GM12874 (cell line): ENCODE measurements around the gene AMFR.

Experiments used
- TF ChIP-seq, protein P1 (sequence below): IDR thresholded peaks from 2 replicates; pipeline ENCODE4 v1.5.1; 2011; ENCODE audit warnings: low read depth, mild to moderate bottlenecking, control low read depth, low read length, moderate library complexity; ENCODE audit not compliant: insufficient read depth

AMFR gene

DNA sequence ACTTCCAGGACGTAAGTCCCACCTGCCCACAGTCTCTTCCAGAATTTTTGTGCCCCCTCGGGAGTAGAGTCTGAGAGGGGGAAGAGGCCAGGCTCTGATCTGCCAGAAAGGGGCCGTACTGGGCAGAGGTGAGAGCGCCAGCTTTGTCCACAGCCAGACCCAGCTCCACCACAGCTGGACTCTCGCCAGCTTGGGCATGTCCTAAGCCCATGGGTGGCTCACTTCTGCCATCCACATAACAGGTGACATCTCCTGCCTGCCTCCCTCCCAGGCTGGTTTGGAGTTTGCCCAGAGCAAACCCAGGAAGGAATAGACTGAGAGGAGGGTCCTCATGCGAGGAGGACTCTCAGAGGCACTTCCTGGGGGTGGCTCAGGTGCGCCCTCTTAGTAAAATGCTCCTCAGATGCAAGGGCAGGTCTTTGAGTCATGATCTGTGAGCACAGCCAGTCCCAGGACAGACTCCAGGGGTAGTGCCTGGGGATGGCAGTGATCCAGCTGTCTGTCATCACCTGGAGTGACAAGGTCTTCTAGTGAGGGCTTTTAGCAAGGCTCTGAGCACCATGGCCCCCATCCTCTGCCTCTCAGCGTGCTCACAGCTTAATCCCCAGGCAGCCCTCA lies 89.2 kb downstream of the AMFR start:
- TF ChIP-seq, protein P1, sequence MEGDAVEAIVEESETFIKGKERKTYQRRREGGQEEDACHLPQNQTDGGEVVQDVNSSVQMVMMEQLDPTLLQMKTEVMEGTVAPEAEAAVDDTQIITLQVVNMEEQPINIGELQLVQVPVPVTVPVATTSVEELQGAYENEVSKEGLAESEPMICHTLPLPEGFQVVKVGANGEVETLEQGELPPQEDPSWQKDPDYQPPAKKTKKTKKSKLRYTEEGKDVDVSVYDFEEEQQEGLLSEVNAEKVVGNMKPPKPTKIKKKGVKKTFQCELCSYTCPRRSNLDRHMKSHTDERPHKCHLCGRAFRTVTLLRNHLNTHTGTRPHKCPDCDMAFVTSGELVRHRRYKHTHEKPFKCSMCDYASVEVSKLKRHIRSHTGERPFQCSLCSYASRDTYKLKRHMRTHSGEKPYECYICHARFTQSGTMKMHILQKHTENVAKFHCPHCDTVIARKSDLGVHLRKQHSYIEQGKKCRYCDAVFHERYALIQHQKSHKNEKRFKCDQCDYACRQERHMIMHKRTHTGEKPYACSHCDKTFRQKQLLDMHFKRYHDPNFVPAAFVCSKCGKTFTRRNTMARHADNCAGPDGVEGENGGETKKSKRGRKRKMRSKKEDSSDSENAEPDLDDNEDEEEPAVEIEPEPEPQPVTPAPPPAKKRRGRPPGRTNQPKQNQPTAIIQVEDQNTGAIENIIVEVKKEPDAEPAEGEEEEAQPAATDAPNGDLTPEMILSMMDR, result no peak

DNA sequence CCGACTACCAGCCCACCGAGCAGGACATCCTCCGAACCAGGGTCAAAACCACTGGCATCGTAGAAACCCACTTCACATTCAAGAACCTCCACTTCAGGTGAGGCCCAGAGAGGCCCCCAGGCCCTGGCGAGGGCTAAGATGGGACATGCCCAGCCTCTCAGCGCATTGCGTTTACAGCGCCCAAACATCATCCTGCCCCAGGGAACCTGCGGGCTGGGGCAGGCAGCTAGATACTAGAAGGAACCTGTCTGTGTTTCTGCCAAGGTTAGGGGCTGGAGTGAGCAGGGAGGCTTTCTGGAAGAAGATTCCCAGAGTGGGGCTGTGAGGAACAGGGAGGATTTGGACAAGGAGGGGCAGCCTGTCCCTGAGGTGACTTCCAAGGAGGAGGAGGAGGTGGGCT lies 90.6 kb downstream of the AMFR start:
- TF ChIP-seq, protein P1, result no peak

DNA sequence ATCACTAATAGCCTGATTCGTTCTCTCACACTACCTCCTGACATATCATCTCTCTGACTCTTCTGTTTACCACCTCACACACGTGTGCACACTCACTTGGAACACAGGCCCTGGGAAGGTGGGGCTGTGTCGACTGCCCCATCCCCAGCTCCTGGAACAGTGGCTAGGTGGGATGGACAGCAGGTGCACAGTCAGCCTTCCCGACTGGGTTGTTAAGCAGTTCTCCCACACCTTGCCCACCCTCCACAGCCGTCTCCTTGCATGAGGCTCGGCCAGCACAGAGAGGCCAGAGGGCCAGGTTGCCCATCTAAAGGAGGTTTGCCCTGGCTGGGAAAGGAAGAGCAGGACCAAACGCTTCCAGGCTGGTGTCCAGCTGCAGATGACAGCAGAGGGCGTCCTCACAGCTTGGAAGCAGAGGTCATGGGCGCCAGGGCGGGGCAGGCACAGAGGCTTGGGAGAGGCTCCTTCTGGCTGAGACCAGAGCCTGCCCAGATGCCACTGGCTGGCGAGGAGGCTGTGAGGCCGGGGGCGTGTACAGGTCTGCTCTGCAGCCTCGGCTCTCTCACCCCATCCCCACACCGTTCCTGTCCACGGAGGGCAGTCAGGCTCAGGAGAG lies 92.8 kb downstream of the AMFR start:
- TF ChIP-seq, protein P1, result 0 out of 2 replicates have a peak, but pooled peaks have one; percentile 1

DNA sequence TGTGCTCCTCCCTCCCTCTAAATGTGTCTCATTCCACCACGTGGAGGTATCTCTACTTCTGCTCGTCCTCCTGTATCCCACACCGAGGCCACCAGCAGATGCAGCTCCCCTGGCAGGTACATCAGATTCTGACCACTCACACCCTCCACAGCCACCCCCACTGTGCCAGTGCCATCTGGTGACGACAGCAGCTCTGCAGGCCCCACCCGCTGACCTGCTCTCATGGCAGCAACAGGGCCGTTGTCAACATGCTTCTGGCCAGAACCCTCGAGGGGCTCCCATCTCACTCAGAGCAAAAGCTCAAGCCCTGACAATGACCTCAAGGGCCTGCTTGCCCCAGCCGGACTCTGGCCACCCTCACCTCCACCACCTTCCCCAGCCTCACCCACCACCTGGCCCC lies 93.4 kb downstream of the AMFR start:
- TF ChIP-seq, protein P1, result no peak

DNA sequence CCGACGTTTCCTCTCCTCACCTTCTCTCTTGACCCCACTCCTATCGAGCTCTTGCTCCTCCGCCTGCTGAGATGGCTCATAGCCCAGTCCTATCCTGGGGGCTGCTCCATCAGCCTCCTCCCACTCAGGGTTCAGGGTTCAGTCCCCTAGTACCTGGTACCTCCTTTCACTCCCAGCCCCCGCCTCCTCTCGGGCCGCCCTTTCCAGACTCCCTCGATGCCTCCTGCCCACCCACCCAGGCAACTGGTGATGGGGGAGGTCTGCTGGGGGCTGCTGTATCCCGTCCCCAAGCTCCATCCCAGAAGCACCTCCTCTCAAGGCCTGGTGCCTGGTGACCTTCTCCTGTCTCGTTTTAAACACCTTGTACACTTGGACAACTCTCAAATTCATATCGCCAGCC lies 93.9 kb downstream of the AMFR start:
- TF ChIP-seq, protein P1, result no peak

DNA sequence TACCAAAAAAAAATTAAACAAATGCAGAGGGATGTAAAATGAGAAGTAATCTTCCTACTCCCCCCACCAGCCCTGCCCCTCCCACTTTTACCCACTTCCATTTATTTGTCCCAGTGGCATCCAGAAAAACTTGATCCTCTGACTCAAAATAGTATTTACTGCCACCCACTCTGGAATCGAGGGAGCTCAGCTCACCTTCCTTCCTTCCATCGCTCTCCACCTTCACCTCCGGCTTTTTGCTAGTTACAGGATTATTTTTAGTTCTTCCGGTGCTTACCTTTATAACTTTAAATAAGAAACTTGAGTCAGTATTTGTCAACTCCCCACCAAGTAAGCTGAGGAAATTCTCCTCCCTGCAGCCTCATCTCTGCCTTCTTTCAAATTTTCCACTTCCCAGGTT lies 94.9 kb downstream of the AMFR start:
- TF ChIP-seq, protein P1, result no peak

DNA sequence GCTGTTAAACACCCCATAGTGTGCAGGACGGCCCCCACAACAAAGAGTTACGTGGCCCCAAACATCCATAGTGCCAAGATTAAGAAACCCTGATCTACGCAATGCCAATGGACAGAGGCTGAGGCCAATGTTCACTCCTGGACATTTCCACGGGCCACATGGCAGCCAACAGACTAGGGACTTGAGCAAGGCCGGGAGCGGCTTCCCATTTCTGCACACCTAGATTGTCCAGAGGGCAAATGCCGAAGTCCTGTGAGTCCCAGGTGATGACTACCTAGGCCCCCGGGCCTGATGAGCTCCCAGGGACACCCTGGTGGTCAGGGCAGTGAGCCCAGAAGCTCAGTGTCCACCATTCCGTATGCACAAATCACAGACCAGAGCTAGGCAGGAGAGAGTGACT lies 95.5 kb downstream of the AMFR start:
- TF ChIP-seq, protein P1, result no peak
